HG02884 (cell line): ENCODE data around the gene KCNN4.

Source experiments
- ATAC-seq: cut with Tn5 transposase; IDR thresholded peaks from one replicate; pipeline ENCODE4 v1.9.1; 2021; ENCODE audit warnings: mild to moderate bottlenecking, moderate library complexity; ENCODE audit not compliant: unreplicated experiment

The KCNN4 gene

GRCh38 chr19:43721469-43722048 is 59.2 kb downstream of the KCNN4 start:
- no peak for ATAC-seq

GRCh38 chr19:43720936-43721335 is 59.8 kb downstream of the KCNN4 start:
- ATAC-seq = no peak

GRCh38 chr19:43719918-43720317 is 60.9 kb downstream of the KCNN4 start:
- no peak for ATAC-seq

- ATAC-seq = no peak
Observed at GRCh38 chr19:43719378-43719868, 61.4 kb downstream of the KCNN4 start.

- no peak for ATAC-seq
Observed at GRCh38 chr19:43718627-43719377, 62.0 kb downstream of the KCNN4 start.
